ENCODE results near the gene GPR35.

DNA sequence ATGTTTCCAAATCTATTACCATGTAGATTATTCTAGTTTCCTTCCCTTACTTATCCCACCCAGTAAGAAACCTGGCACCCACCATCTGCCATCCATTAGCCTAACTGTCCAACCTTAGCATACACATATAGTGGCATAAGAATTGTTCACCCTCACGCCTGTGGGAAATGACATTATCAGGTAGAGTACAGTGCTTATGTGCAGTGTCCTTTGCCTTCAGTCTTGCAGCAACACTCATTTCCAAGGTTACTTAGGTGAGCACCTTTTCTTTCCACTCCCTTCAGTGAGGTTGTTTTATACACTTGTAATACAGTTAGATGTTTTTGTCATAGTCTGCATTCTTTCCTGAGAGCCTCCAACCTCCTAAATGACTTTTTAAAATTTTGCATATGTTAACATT lies 39.3 kb downstream of the GPR35 start:
- TF ChIP-seq, protein P1, sequence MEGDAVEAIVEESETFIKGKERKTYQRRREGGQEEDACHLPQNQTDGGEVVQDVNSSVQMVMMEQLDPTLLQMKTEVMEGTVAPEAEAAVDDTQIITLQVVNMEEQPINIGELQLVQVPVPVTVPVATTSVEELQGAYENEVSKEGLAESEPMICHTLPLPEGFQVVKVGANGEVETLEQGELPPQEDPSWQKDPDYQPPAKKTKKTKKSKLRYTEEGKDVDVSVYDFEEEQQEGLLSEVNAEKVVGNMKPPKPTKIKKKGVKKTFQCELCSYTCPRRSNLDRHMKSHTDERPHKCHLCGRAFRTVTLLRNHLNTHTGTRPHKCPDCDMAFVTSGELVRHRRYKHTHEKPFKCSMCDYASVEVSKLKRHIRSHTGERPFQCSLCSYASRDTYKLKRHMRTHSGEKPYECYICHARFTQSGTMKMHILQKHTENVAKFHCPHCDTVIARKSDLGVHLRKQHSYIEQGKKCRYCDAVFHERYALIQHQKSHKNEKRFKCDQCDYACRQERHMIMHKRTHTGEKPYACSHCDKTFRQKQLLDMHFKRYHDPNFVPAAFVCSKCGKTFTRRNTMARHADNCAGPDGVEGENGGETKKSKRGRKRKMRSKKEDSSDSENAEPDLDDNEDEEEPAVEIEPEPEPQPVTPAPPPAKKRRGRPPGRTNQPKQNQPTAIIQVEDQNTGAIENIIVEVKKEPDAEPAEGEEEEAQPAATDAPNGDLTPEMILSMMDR (IDR thresholded peaks at IDR 0.05; ENCODE audit: low read length): no peak
- TF ChIP-seq EZH2 (IDR thresholded peaks at IDR 0.05; ENCODE audit: borderline replicate concordance, low read length): no peak
